ENCODE measurements around the gene NCOA7.
"Not testable (repeated sequence)": the region's sequence is repeated elsewhere in the genome, so short reads cannot be mapped to it uniquely, and the experiment has no call there.

The NCOA7 gene

GRCh38 chr6:125949069-125949468 is 158.3 kb downstream of the NCOA7 start:
- no peak for TF ChIP-seq CTCF (IDR thresholded peaks at IDR 0.05; ENCODE audit: insufficient read depth, low read length, poor library complexity, severe bottlenecking)
- no peak for TF ChIP-seq EZH2phosphoT487 (conservative IDR thresholded peaks at IDR 0.05; ENCODE audit: low read length)
- no peaks in the 10 kb centered on the region for H3K9me3 ChIP-seq (ENCODE audit: insufficient read depth, low read length)
- no peaks in the 10 kb centered on the region for H3F3A ChIP-seq (ENCODE audit: insufficient read depth)
- no peaks in the 10 kb centered on the region for H4K20me1 ChIP-seq (ENCODE audit: low read depth, low read length)
- no peak overlapping the region for H2AFZ ChIP-seq (ENCODE audit: low read depth, low read length, severe bottlenecking)
- H3K4me2 ChIP-seq (ENCODE audit: low read depth, low read length, poor library complexity, severe bottlenecking), result no peak overlapping the region
- H3K27ac ChIP-seq (ENCODE audit: low read depth, low read length), result no peak overlapping the region
- H3K4me3 ChIP-seq (ENCODE audit: insufficient read depth, low read length, poor library complexity, severe bottlenecking), result no peak overlapping the region
- no peaks in the 10 kb centered on the region for H3K36me3 ChIP-seq (ENCODE audit: low read length)
- no peaks in the 10 kb centered on the region for H3K9me2 ChIP-seq (replicated peaks; ENCODE audit: insufficient read depth, low read length)
- no peaks in the 10 kb centered on the region for H3K79me2 ChIP-seq (ENCODE audit: insufficient read depth, low read length)
- H3K9ac ChIP-seq (ENCODE audit: low read length), result no peak overlapping the region
- H3K27me3 ChIP-seq (ENCODE audit: low read length), result no peaks in the 10 kb centered on the region

- no peaks in the 10 kb centered on the region for H3F3A ChIP-seq (ENCODE audit: insufficient read depth)
- H3K4me2 ChIP-seq (ENCODE audit: low read depth, low read length, poor library complexity, severe bottlenecking), result no peak overlapping the region
- H3K27ac ChIP-seq (ENCODE audit: low read depth, low read length), result no peak overlapping the region
- H3K9ac ChIP-seq (ENCODE audit: low read length), result no peak overlapping the region
- H3K9me3 ChIP-seq (ENCODE audit: insufficient read depth, low read length), result no peaks in the 10 kb centered on the region
- no peak overlapping the region for H3K4me3 ChIP-seq (ENCODE audit: insufficient read depth, low read length, poor library complexity, severe bottlenecking)
- H3K79me2 ChIP-seq (ENCODE audit: insufficient read depth, low read length), result no peaks in the 10 kb centered on the region
- no peaks in the 10 kb centered on the region for H3K36me3 ChIP-seq (ENCODE audit: low read length)
- no peak overlapping the region for H2AFZ ChIP-seq (ENCODE audit: low read depth, low read length, severe bottlenecking)
- no peaks in the 10 kb centered on the region for H3K27me3 ChIP-seq (ENCODE audit: low read length)
- no peaks in the 10 kb centered on the region for H4K20me1 ChIP-seq (ENCODE audit: low read depth, low read length)
- no peaks in the 10 kb centered on the region for H3K9me2 ChIP-seq (replicated peaks; ENCODE audit: insufficient read depth, low read length)
- no peak for TF ChIP-seq EZH2phosphoT487 (conservative IDR thresholded peaks at IDR 0.05; ENCODE audit: low read length)
- TF ChIP-seq CTCF (IDR thresholded peaks at IDR 0.05; ENCODE audit: insufficient read depth, low read length, poor library complexity, severe bottlenecking), result no peak
Measured at GRCh38 chr6:125950293-125950692, 159.5 kb downstream of the NCOA7 start.

- H3K79me2 ChIP-seq (ENCODE audit: insufficient read depth, low read length); H3K4me2 ChIP-seq (ENCODE audit: low read depth, low read length, poor library complexity, severe bottlenecking); H3K27ac ChIP-seq (ENCODE audit: low read depth, low read length); H3K9ac ChIP-seq (ENCODE audit: low read length); H3K4me3 ChIP-seq (ENCODE audit: insufficient read depth, low read length, poor library complexity, severe bottlenecking); H4K20me1 ChIP-seq (ENCODE audit: low read depth, low read length); H3K9me3 ChIP-seq (ENCODE audit: insufficient read depth, low read length); H3K9me2 ChIP-seq (replicated peaks; ENCODE audit: insufficient read depth, low read length); H3F3A ChIP-seq (ENCODE audit: insufficient read depth); H2AFZ ChIP-seq (ENCODE audit: low read depth, low read length, severe bottlenecking); H3K27me3 ChIP-seq (ENCODE audit: low read length); H3K36me3 ChIP-seq (ENCODE audit: low read length): not testable (repeated sequence)
Measured at GRCh38 chr6:125950716-125951115, 160.0 kb downstream of the NCOA7 start.

GRCh38 chr6:125951323-125951722 is 160.6 kb downstream of the NCOA7 start:
- Histone ChIP-seq H4K20me1 (ENCODE audit: low read depth, low read length) (no peaks in the 10 kb centered on the region), H3K27me3 (ENCODE audit: low read length) (no peaks in the 10 kb centered on the region), H3K9ac (ENCODE audit: low read length) (no peak overlapping the region), H2AFZ (ENCODE audit: low read depth, low read length, severe bottlenecking) (no peak overlapping the region), H3K27ac (ENCODE audit: low read depth, low read length) (no peak overlapping the region), H3K79me2 (ENCODE audit: insufficient read depth, low read length) (no peaks in the 10 kb centered on the region), H3K36me3 (ENCODE audit: low read length) (no peaks in the 10 kb centered on the region), H3K4me2 (ENCODE audit: low read depth, low read length, poor library complexity, severe bottlenecking) (no peak overlapping the region), H3F3A (ENCODE audit: insufficient read depth) (no peaks in the 10 kb centered on the region), H3K9me2 (replicated peaks; ENCODE audit: insufficient read depth, low read length) (no peaks in the 10 kb centered on the region), H3K9me3 (ENCODE audit: insufficient read depth, low read length) (no peaks in the 10 kb centered on the region), H3K4me3 (ENCODE audit: insufficient read depth, low read length, poor library complexity, severe bottlenecking) (no peak overlapping the region)
- TF ChIP-seq EZH2phosphoT487 (conservative IDR thresholded peaks at IDR 0.05; ENCODE audit: low read length) (no peak), CTCF (IDR thresholded peaks at IDR 0.05; ENCODE audit: insufficient read depth, low read length, poor library complexity, severe bottlenecking) (no peak)

Data from SU-DHL-6 (cell line).